ENCODE results near the gene TRIM56. TPM values are rescaled to one million over a fixed set of nuclear protein-coding genes. Genes with fewer than 3 reads are reported as not detected.
"Not testable (repeated sequence)": the region's sequence is repeated elsewhere in the genome, so short reads cannot be mapped to it uniquely, and the experiment has no call there.

Gene TRIM56
- total RNA-seq, 1 donor from 2014 or later = 17.0 TPM

DNA sequence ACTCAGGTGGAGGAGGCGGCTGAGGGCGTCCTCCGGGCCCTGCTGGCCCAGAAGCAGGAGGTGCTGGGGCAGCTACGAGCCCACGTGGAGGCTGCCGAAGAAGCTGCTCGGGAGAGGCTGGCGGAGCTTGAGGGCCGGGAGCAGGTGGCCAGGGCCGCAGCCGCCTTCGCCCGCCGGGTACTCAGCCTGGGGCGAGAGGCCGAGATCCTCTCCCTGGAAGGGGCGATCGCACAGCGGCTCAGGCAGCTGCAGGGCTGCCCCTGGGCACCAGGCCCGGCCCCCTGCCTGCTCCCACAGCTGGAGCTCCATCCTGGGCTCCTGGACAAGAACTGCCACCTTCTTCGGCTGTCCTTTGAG lies 2.8 kb downstream of the TRIM56 start:
- no peak overlapping the region for H3K4me3 ChIP-seq
- H3K27ac ChIP-seq (replicated peaks) = no peak overlapping the region
- H3K27me3 ChIP-seq (ENCODE audit: low read depth) = no peaks in the 10 kb centered on the region
- TF ChIP-seq CTCF (IDR thresholded peaks at IDR 0.05; ENCODE audit: borderline replicate concordance) = no peak
- H3K36me3 ChIP-seq = peaks cover 40% of the 10 kb centered on the region
- intact Hi-C loops (cut with micrococcal nuclease) = no loop called here
- no peak for DNase-seq
- peaks cover 50% of the 10 kb centered on the region for H3K4me1 ChIP-seq
- H3K9me3 ChIP-seq (replicated peaks) = no peaks in the 10 kb centered on the region

- no peak overlapping the region for H3K27ac ChIP-seq (replicated peaks)
- H3K9me3 ChIP-seq (replicated peaks) = no peaks in the 10 kb centered on the region
- H3K4me3 ChIP-seq = no peak overlapping the region
- intact Hi-C loops (cut with micrococcal nuclease) = no loop called here
- H3K36me3 ChIP-seq = peaks cover 40% of the 10 kb centered on the region
- H3K4me1 ChIP-seq = peaks cover 56% of the 10 kb centered on the region
- no peak for TF ChIP-seq CTCF (IDR thresholded peaks at IDR 0.05; ENCODE audit: borderline replicate concordance)
- no peaks in the 10 kb centered on the region for H3K27me3 ChIP-seq (ENCODE audit: low read depth)
- no peak for DNase-seq
These were observed 3.7 kb downstream of the TRIM56 start for GRCh38 chr7:101088858-101089529.

DNA sequence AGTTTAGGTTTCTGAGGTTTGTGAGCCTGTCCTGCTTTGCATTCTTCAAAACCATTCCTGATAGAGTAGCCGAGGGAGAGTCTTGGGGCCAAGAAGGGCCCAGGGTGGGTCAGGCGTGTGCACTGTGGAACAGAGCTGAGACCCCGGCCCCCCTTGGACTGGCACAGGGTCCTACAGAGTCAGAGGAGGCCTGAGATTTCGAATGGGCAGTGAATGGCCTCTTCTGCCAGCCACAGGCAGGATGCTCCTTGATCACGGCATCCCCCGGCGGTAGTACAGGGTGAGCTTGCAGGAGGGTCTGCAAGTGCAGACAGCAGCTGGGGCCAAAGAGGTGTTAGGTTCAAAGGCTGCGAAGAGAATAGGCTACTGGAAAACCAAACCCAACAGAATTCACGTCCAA lies 4.6 kb downstream of the TRIM56 start:
- Histone ChIP-seq H3K4me3 (no peak overlapping the region), H3K36me3 (peaks cover 40% of the 10 kb centered on the region), H3K27me3 (ENCODE audit: low read depth) (no peaks in the 10 kb centered on the region), H3K27ac (replicated peaks) (no peak overlapping the region), H3K4me1 (peaks cover 62% of the 10 kb centered on the region), H3K9me3 (replicated peaks) (no peaks in the 10 kb centered on the region)
- TF ChIP-seq CTCF (IDR thresholded peaks at IDR 0.05; ENCODE audit: borderline replicate concordance) = no peak
- no peak for DNase-seq
- intact Hi-C loops (cut with micrococcal nuclease) = no loop called here

GRCh38 chr7:101092266-101092905 lies 7.1 kb downstream of the TRIM56 start:
- H3K27me3 ChIP-seq (ENCODE audit: low read depth); intact Hi-C loops (cut with micrococcal nuclease); DNase-seq; H3K9me3 ChIP-seq (replicated peaks); H3K27ac ChIP-seq (replicated peaks); H3K4me3 ChIP-seq: not testable (repeated sequence)
- Histone ChIP-seq H3K36me3 (peaks cover 36% of the 10 kb centered on the region), H3K4me1 (peaks cover 41% of the 10 kb centered on the region)

- Histone ChIP-seq H3K4me1 (peaks cover 25% of the 10 kb centered on the region), H3K4me3 (no peak overlapping the region), H3K36me3 (peaks cover 20% of the 10 kb centered on the region), H3K27me3 (ENCODE audit: low read depth) (no peaks in the 10 kb centered on the region), H3K27ac (replicated peaks) (no peak overlapping the region), H3K9me3 (replicated peaks) (no peaks in the 10 kb centered on the region)
- intact Hi-C loops (cut with micrococcal nuclease) = no loop called here
- DNase-seq = no peak
- TF ChIP-seq CTCF (IDR thresholded peaks at IDR 0.05; ENCODE audit: borderline replicate concordance) = no peak
These were observed 8.6 kb downstream of the TRIM56 start for GRCh38 chr7:101093906-101094305.

DNA sequence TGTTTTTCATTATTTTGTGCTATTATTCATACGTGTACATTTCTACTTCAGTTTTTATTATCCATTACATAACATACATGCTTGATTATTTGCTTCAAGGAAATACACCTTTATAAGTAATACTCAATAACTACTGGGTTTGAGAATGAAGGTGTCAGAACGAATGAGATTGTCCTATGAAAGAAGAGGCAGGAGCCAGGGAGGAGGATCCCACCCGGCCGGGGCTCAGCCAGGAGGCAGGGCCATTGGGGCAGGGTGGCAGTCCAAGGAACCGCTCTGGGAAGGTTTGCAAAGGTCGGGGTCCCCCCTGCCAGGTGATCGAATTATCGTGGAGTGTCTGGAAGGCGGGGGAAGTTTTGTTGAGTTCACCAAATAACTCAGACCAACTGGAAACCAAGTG lies 9.1 kb downstream of the TRIM56 start:
- peaks cover 25% of the 10 kb centered on the region for H3K4me1 ChIP-seq
- TF ChIP-seq CTCF (IDR thresholded peaks at IDR 0.05; ENCODE audit: borderline replicate concordance) = no peak
- no peaks in the 10 kb centered on the region for H3K9me3 ChIP-seq (replicated peaks)
- no peak for DNase-seq
- H3K27me3 ChIP-seq (ENCODE audit: low read depth) = no peaks in the 10 kb centered on the region
- no peak overlapping the region for H3K4me3 ChIP-seq
- H3K27ac ChIP-seq (replicated peaks) = no peak overlapping the region
- H3K36me3 ChIP-seq = peaks cover 17% of the 10 kb centered on the region
- intact Hi-C loops (cut with micrococcal nuclease) = no loop called here
